RPMI8226 (cell line): ENCODE results near the gene PSMC4.
A peak's percentile ranks its signal among the peaks of the same experiment; 100 is the strongest.

ENCODE experiments used
- DNase-seq: peaks from one replicate; pipeline ENCODE4 v3.0.0-alpha.2; 2015

PSMC4 gene

DNA sequence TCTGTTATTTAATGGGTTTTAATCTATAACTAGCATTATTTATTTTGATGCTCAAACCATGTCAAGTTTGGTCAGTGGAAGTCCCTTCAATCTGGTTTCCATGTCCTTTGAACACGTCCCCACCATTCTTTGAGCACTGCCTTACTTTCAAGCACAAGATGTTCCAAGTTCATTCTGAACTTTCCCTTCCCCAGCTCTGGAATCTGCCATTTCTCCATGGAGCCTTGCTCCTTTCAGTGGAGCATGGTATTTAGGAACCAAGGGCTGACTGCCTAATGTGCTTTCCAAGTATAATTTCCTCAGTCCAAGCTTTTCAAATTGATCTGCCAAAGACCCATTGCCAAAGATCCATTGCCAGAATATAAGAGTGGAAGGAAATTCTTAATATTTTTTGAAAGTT lies 24.8 kb downstream of the PSMC4 start:
- DNase-seq: no peak

DNA sequence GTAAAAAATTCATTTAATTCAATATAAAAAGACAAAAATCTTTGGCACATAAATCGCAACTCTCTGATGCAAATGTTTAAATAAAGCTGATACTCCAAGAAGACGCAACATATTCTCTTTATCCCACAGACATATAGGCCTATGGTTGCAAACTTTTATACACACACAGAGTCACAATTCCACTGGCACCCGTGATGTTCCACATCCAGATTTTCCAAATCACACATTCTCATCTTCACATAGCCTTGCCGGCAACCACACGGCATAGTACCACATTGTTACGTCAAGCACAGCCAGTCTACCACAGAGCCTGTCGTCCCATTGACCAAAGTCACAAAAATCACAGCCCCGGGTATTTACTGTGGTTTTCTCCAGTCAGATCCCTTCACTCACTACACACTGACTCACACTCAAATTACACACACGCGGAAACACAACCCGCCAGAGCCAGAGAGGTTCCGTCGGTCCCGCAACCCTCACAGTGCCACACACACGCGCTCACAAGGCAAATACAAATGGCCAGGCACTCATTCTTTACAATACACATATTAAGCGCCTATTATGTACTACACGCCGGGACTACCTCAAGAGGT lies 25.3 kb downstream of the PSMC4 start:
- peak; percentile 30 for DNase-seq

GRCh38 chr19:39996811-39997637 lies 26.1 kb downstream of the PSMC4 start, which contains the start of gene ZNF546:
Gene ZNF546, plus strand, starts transcription at chr19:39997060. Its CDS starts 1,267 bp downstream, at chr19:39998327.
- DNase-seq: peak; percentile 83

GRCh38 chr19:39997638-39998216 lies 26.8 kb downstream of the PSMC4 start:
- DNase-seq: peak; percentile 3

GRCh38 chr19:39998501-39998900 lies 27.5 kb downstream of the PSMC4 start:
- DNase-seq: no peak

DNA sequence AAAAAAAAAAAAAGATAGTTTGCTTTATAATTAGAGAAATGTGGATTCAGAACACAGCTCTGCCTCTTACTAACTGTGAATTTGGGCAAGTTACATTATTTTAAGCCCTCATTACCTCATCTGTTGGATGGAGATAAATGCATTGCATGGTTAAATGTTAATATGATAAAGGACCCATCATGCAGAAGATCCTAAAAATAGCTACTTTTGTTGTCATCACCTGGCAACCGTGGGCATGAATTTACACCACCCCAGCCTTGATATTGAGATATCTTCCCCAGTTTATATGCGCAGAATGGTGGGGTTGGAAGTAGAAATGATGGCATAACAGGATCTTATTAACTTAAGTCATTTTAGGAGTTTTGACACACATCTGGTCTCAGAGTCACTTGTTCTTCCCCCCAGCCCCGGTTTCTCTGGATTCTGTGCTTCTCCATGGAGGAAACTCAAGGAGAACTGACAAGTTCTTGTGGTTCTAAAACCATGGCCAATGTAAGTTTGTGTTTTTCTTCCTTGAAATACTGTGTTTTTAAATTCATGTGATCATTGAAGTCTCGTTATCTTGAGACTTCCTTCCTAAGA lies 34.8 kb downstream of the PSMC4 start:
- no peak for DNase-seq

DNA sequence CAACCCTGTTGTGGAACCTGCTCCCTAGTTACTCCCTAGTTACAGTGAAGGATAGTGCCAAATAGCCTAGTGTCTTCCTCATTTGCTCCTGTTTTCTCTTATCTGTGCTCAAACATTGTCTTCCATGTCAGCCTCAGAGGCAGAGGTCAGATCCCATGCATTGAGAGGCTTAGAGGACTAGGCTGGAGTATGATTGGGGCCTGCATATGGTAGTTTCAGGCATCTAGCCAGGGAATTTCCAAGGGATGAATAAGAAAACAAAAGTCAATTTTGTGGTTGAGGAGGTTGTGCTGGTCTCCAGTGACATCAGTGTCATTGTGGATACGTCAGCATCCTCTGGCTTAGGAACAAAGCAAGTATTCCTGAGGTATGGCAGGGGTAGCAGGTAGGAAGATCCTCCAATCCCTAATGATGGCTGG lies 35.3 kb downstream of the PSMC4 start:
- DNase-seq: no peak

DNA sequence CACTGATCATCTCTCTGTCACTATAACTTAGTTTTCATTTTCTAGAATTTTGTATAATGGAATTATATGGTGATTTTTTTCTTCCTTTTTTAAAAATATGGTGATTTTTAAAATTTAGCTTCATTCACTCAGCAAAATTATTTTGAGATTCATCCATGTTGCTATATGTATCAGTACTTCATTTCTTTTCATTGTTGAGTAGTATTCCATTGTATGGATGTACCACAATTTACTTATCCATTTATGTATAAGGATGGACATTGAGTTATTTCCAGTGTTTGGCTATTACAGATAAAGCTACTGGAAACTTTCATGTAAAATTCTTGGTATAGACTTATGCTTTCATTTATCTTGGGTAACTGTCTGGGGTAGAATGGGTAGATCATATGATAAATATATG lies 38.7 kb downstream of the PSMC4 start:
- DNase-seq: no peak

GRCh38 chr19:40013991-40014390 lies 43.0 kb downstream of the PSMC4 start:
- no peak for DNase-seq

- DNase-seq: no peak
Measured at GRCh38 chr19:40023969-40024368, 53.0 kb downstream of the PSMC4 start.

DNA sequence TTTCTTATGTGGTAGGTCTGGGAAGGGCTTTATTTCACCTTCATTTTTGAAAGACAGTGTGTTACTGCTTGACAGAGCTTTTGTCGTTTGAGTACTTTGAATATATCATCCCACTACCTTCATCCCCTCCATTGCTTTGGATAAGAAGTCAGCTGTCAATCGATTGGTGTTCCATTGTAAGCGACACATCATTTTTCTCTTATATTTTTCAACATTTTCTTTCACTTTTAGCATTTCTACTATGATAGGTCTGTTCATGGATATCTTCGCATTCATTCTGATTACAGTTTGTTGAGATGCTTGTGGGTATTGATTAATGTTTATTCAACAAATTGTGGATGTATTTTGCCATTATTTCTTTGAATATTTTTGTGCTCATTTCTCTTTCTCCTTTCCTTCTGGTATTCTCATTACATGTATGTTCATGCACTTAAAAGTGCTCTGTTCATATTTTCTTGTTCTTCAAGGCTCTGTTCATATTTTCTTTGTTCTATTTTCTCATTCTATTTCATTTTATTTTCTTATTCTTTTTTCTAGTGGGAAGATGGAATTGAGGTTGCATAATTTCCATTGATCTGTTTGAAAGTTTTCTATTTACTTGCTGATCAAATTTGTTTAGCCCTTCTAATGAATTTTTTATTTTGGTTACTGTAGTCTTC lies 55.1 kb downstream of the PSMC4 start:
- DNase-seq: no peak

GRCh38 chr19:40026597-40026970 lies 55.6 kb downstream of the PSMC4 start:
- DNase-seq: no peak
